ENCODE measurements around the gene SGPL1. TPM values are rescaled to one million over a fixed set of nuclear protein-coding genes. Genes with fewer than 3 reads are reported as not detected.

Gene SGPL1
- total and polyA plus RNA-seq, 2 of the 8 experiments (the other 6 are each of a cell fraction or from before 2014, with no cell fraction given), result 20.5 to 51.6 TPM

GRCh38 chr10:70834021-70834420 lies 18.3 kb downstream of the SGPL1 start (continued):
- no peak for TF ChIP-seq CHD7 (IDR thresholded peaks at IDR 0.05; ENCODE audit: insufficient replicate concordance, low read length)
- TF ChIP-seq RFX5 (IDR thresholded peaks at IDR 0.05; ENCODE audit: borderline replicate concordance, low read depth, low read length), result no peak
- no peak for TF ChIP-seq EZH2 (IDR thresholded peaks at IDR 0.05; ENCODE audit: low read depth, low read length, severe bottlenecking)
- no peak for TF ChIP-seq USF2 (IDR thresholded peaks at IDR 0.05; ENCODE audit: low read length)
- TF ChIP-seq SAP30 (IDR thresholded peaks at IDR 0.05; ENCODE audit: insufficient read depth, insufficient replicate concordance, low read length), result no peak
- TF ChIP-seq CTBP2 (IDR thresholded peaks at IDR 0.05; ENCODE audit: borderline replicate concordance, insufficient read depth, insufficient read length, low read length), result no peak
- TF ChIP-seq CEBPB (IDR thresholded peaks at IDR 0.05; ENCODE audit: low read depth, low read length), result no peak
